Esophagus muscularis mucosa (tissue), 2 donors: ENCODE measurements around the gene ZNF219.

Experiments used
- POLR2A ChIP-seq: fragments of 450-650 bp; IDR thresholded peaks from one replicate; pipeline ENCODE4 v1.6.1; 2017; ENCODE audit warnings: antibody characterized with exemption, moderate library complexity, mild to moderate bottlenecking, low read depth
- POLR2AphosphoS5 ChIP-seq, 2 donors: sonication (generic); formaldehyde crosslinking; IDR thresholded peaks; one replicate each; pipeline ENCODE4 v1.6.1; 2017; ENCODE audit warnings: antibody characterized with exemption in 2 of 2

DNA sequence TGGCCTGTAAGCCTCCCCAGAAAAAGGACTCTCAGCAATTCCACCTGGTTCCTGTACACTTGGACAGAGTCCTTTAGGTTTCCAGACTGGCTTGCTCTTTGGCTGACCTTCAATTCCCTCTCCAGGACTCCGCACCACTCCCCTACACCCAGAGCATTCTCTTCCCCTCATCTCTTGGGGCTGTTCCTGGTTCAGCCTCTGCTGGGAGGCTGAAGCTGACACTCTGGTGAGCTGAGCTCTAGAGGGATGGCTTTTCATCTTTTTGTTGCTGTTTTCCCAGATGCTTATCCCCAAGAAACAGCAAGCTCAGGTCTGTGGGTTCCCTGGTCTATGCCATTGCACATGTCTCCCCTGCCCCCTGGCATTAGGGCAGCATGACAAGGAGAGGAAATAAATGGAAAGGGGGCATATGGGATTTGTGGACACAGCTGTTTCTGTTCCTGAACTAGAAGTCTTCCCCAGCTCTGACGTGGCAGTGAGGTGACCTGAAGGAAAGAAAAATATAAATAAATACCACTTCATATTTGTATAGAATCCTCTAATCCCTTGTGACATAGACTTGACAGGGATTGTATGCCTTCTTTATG lies 55.0 kb downstream of the ZNF219 start:
- TF ChIP-seq POLR2A (no peak), POLR2AphosphoS5 (IDR thresholded peaks at IDR 0.05) (no peak)
